WTC11 (cell line): Measurements from ENCODE around the gene UBE2D2.
"Not testable (repeated sequence)": the region's sequence is repeated elsewhere in the genome, so short reads cannot be mapped to it uniquely, and the experiment has no call there.

Experiments
- CTCF ChIP-seq: fragments of 200-600 bp; IDR thresholded peaks from 2 replicates; pipeline ENCODE4 v1.8.0; 2022; ENCODE audit warnings: antibody characterized with exemption
- NR3C1 ChIP-seq: sonication (generic); formaldehyde crosslinking; conservative IDR thresholded peaks from 2 replicates; pipeline ENCODE4 v1.8.1; 2023; ENCODE audit warnings: low read depth, mild to moderate bottlenecking, missing genetic modification reagents
- ZNF121 ChIP-seq: sonication (generic); formaldehyde crosslinking; IDR thresholded peaks from 2 replicates; pipeline ENCODE4 v1.8.0; 2023; ENCODE audit warnings: missing genetic modification reagents
- ZNF396 ChIP-seq: fragments of 250-450 bp; sonication (Bioruptor Pico); IDR thresholded peaks from 2 replicates; pipeline ENCODE4 v1.8.0; 2021; ENCODE audit warnings: mild to moderate bottlenecking, moderate library complexity, borderline replicate concordance
- TF ChIP-seq, protein P1 (sequence below): sonication (generic); formaldehyde crosslinking; IDR thresholded peaks from 2 replicates; pipeline ENCODE4 v1.8.1; 2023; ENCODE audit warnings: mild to moderate bottlenecking, missing genetic modification reagents
- TF ChIP-seq, protein P2 (sequence below): sonication (generic); formaldehyde crosslinking; IDR thresholded peaks from 2 replicates; pipeline ENCODE4 v1.8.0; 2022; ENCODE audit warnings: mild to moderate bottlenecking, missing genetic modification reagents
- TF ChIP-seq, protein P3 (sequence below): sonication (generic); formaldehyde crosslinking; conservative IDR thresholded peaks from 2 replicates; pipeline ENCODE4 v1.8.1; 2022; ENCODE audit warnings: mild to moderate bottlenecking, missing genetic modification reagents

DNA sequence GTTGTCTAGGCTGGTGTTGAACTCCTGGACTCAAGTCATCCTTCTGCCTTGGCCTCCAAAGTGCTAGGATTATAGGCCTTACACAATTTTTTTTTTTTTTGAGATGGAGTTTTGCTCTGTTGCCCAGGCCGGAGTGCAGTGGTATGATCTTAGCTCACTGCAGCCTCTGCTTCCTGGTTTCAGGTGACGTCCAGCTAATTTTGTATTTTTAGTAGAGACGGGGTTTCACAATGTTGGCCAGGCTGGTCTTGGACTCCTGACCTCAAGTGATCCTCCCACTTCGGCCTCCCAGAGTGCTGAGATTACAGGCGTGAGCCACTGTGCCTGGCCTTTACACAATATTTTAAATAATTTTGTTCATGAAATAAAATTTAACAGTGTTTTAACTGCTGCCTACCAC is 21.0 kb downstream of the UBE2D2 start:
- TF ChIP-seq CTCF; ZNF396 (CRISPR knock-in tag); NR3C1; ZNF121: not testable (repeated sequence)
- TF ChIP-seq, protein P1, sequence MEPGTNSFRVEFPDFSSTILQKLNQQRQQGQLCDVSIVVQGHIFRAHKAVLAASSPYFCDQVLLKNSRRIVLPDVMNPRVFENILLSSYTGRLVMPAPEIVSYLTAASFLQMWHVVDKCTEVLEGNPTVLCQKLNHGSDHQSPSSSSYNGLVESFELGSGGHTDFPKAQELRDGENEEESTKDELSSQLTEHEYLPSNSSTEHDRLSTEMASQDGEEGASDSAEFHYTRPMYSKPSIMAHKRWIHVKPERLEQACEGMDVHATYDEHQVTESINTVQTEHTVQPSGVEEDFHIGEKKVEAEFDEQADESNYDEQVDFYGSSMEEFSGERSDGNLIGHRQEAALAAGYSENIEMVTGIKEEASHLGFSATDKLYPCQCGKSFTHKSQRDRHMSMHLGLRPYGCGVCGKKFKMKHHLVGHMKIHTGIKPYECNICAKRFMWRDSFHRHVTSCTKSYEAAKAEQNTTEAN (CRISPR knock-in tag): not testable (repeated sequence)
- TF ChIP-seq, protein P2, sequence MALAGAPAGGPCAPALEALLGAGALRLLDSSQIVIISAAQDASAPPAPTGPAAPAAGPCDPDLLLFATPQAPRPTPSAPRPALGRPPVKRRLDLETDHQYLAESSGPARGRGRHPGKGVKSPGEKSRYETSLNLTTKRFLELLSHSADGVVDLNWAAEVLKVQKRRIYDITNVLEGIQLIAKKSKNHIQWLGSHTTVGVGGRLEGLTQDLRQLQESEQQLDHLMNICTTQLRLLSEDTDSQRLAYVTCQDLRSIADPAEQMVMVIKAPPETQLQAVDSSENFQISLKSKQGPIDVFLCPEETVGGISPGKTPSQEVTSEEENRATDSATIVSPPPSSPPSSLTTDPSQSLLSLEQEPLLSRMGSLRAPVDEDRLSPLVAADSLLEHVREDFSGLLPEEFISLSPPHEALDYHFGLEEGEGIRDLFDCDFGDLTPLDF (CRISPR knock-in tag): not testable (repeated sequence)
- TF ChIP-seq, protein P3, sequence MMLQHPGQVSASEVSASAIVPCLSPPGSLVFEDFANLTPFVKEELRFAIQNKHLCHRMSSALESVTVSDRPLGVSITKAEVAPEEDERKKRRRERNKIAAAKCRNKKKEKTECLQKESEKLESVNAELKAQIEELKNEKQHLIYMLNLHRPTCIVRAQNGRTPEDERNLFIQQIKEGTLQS (CRISPR knock-in tag): not testable (repeated sequence)
